ENCODE measurements around the gene HNRNPF. TPM values are rescaled to one million over a fixed set of nuclear protein-coding genes. Genes with fewer than 3 reads are reported as not detected.
A peak's percentile ranks its signal among the peaks of the same experiment; 100 is the strongest.

The HNRNPF gene
- total and polyA plus RNA-seq, 2 donors (not counting 3 experiments of a cell fraction or from before 2014, with no cell fraction given) = 144 to 230 TPM

DNA sequence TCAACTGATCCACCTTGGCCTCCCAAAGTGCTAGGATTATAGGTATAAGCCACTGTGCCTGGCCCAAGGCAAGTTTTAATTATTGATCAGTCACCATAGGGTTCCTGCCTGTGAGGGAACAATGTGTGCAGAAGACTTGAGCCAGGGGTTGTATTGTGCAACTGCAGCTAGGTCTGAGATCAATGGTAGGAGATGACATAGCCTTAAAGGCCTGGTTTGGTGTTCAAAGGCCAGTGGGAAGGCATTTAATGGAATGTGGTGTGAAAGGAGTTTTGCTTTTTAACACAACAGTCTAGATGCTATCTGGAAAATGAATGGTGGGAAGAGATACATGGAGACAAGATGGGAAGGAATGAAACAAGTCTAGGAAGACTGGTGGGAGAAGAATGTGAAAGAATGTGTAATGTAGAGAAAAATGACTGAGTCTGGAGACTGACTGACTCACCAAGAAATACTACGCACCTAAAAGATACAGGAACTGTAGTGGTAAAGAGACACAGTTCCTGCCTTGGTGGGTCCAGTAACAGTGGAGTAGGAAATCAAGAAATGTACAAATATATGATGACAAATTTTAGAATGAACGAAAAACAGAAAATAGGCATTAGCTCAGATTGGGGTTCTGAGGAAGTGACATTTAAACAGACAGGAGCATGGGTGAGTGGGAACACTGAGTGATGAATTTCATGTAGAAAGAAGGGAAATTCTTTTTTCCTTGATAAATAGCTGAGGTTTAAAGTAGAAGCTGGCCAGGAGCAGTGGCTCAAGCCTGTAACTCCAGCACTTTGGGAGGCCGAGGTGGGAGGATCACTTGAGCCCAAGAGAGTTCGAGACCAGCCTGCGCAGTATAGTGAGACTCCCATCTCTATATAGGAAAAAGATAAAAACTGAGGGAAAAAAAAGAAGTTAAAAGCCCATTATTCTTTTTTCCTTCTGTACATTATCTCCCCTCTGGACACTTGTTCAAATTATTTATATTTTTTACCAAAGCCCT, 9.4 kb downstream of the HNRNPF start:
- CTCF ChIA-PET = interaction anchor here (0.5 to 0.7 kb wide), 2 partner anchors 9 to 228 kb away, joined by 3 to 4 read pairs; no protein-coding TSS in a partner anchor
- Histone ChIP-seq H4K20me1 (replicated peaks; ENCODE audit: control insufficient read depth, extremely low read depth, insufficient read depth, low read length) (peaks cover 10% of the 10 kb centered on the region), H3K9me3 (replicated peaks; ENCODE audit: control insufficient read depth, insufficient read depth, low read length) (no peaks in the 10 kb centered on the region), H2AFZ (ENCODE audit: low read depth, low read length) (no peak overlapping the region), H3K9me1 (replicated peaks; ENCODE audit: control insufficient read depth, extremely low read depth, insufficient read depth, low read length) (no peaks in the 10 kb centered on the region), H3K27me3 (ENCODE audit: control insufficient read depth in 2 of 2, insufficient read depth in 2 of 2, low read length in 2 of 2) (no peaks in the 10 kb centered on the region), H3K4me3 (replicated peaks in 1 of 3; ENCODE audit: insufficient read depth in 1 of 3, low read depth in 1 of 3, low read length in 3 of 3) (no peak overlapping the region), H3K4me2 (ENCODE audit: insufficient read depth, low read length) (no peak overlapping the region), H3K27ac (ENCODE audit: insufficient read depth, low read depth, low read length) (peak overlapping the region; percentile 9), H3K79me2 (ENCODE audit: control insufficient read depth, insufficient read depth, low read length) (peaks cover 93% of the 10 kb centered on the region), H3K9ac (replicated peaks; ENCODE audit: extremely low read depth, insufficient read depth, low read length) (no peak overlapping the region), H3K4me1 (ENCODE audit: control insufficient read depth, extremely low read depth, insufficient read depth, low read length) (peaks cover 50% of the 10 kb centered on the region), H3K36me3 (ENCODE audit: control insufficient read depth in 2 of 2, extremely low read depth in 1 of 2, insufficient read depth in 2 of 2, low read length in 2 of 2) (peaks cover 0 to 2% of the 10 kb centered on the region in 2 experiments)
- POLR2A ChIA-PET = no interaction called here
- TF ChIP-seq, protein P1, sequence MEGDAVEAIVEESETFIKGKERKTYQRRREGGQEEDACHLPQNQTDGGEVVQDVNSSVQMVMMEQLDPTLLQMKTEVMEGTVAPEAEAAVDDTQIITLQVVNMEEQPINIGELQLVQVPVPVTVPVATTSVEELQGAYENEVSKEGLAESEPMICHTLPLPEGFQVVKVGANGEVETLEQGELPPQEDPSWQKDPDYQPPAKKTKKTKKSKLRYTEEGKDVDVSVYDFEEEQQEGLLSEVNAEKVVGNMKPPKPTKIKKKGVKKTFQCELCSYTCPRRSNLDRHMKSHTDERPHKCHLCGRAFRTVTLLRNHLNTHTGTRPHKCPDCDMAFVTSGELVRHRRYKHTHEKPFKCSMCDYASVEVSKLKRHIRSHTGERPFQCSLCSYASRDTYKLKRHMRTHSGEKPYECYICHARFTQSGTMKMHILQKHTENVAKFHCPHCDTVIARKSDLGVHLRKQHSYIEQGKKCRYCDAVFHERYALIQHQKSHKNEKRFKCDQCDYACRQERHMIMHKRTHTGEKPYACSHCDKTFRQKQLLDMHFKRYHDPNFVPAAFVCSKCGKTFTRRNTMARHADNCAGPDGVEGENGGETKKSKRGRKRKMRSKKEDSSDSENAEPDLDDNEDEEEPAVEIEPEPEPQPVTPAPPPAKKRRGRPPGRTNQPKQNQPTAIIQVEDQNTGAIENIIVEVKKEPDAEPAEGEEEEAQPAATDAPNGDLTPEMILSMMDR (IDR thresholded peaks at IDR 0.05; ENCODE audit: extremely low read depth in 1 of 2, insufficient read depth in 1 of 2, low read depth in 1 of 2, low read length in 2 of 2) = no peak
- no peak for TF ChIP-seq JUN (IDR thresholded peaks at IDR 0.05; ENCODE audit: borderline replicate concordance, insufficient read depth, insufficient read length, low read depth)
- TF ChIP-seq FOS (IDR thresholded peaks at IDR 0.05; ENCODE audit: borderline replicate concordance, insufficient read depth, low read length) = no peak
- TF ChIP-seq MYC (IDR thresholded peaks at IDR 0.05; ENCODE audit: low read depth, low read length) = no peak
- no peak for TF ChIP-seq POLR2AphosphoS5 (IDR thresholded peaks at IDR 0.05; ENCODE audit: insufficient read depth, low read depth, low read length)
- TF ChIP-seq EZH2 (IDR thresholded peaks at IDR 0.05; ENCODE audit: borderline replicate concordance, low read depth, low read length, severe bottlenecking) = no peak
- no peak for TF ChIP-seq POLR2A (IDR thresholded peaks at IDR 0.05; ENCODE audit: low read depth, low read length)
- TF ChIP-seq GATA2 (IDR thresholded peaks at IDR 0.05; ENCODE audit: insufficient read depth, insufficient read length, low read depth, low read length) = no peak
- TF ChIP-seq, protein P2, sequence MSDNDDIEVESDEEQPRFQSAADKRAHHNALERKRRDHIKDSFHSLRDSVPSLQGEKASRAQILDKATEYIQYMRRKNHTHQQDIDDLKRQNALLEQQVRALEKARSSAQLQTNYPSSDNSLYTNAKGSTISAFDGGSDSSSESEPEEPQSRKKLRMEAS (IDR thresholded peaks at IDR 0.05; ENCODE audit: insufficient read depth, insufficient read length) = no peak
- dilution Hi-C loops (cut with MboI; ENCODE audit: extremely low pct_ligation_motif_present, low sequenced_read_pairs) (no loop called here), intact Hi-C loops (cut with micrococcal nuclease) (no loop called here)
- peak; percentile 8 for FAIRE-seq
- no peak for DNase-seq (ENCODE audit: low read depth, low spot score)
- no TSS peak for BruUV-seq (replicated peaks)
